CD8-positive, alpha-beta memory T cell (primary cell): ENCODE data around the gene BABAM1. TPM values are rescaled to one million over a fixed set of nuclear protein-coding genes. Genes with fewer than 3 reads are reported as not detected.

Experiments
- CTCF ChIA-PET: fragments of 350-600 bp; sonication (Branson Sonifier 250); formaldehyde crosslinking; loops from one replicate; lab custom pipeline; 2021; ENCODE audit warnings: antibody characterized with exemption; lab: Charles Lee
- POLR2A ChIA-PET: fragments of 350-600 bp; sonication (Branson Sonifier 250); formaldehyde crosslinking; loops from one replicate; lab custom pipeline; 2021; ENCODE audit warnings: antibody characterized with exemption; lab: Charles Lee
- DNase-seq, 5 donors: peaks; one replicate each; pipeline versions ENCODE4 v3.0.0 to v3.0.0-alpha.2; 2020 to 2022; ENCODE audit warnings: mixed read lengths in 1 of 5
- H3K27ac ChIP-seq: one replicate; pipeline ENCODE4 v1.7.0; 2013; ENCODE audit warnings: low read depth, mild to moderate bottlenecking, low read length, moderate library complexity
- H3K27me3 ChIP-seq: 2 replicates; pipeline ENCODE4 v1.7.0; 2013; ENCODE audit warnings: low read length, mild to moderate bottlenecking; ENCODE audit not compliant: insufficient read depth, poor library complexity, severe bottlenecking
- H3K36me3 ChIP-seq: 2 replicates; pipeline ENCODE4 v1.7.0; 2013; ENCODE audit warnings: mild to moderate bottlenecking, low read length, moderate library complexity; ENCODE audit not compliant: insufficient read depth
- H3K4me1 ChIP-seq: 2 replicates; pipeline ENCODE4 v1.7.0; 2013; ENCODE audit warnings: mild to moderate bottlenecking, low read length, moderate library complexity; ENCODE audit not compliant: insufficient read depth
- H3K4me3 ChIP-seq: 2 replicates; pipeline ENCODE4 v1.7.0; 2013; ENCODE audit warnings: mild to moderate bottlenecking, low read length
- H3K9me3 ChIP-seq: 2 replicates; pipeline ENCODE4 v1.7.0; 2013; ENCODE audit warnings: mild to moderate bottlenecking, low read length
- H3K27ac Mint-ChIP-seq, 8 donors: one replicate each; pipeline ENCODE4 v1.8.0; 2020 to 2021; ENCODE audit warnings: mixed read lengths in 8 of 8, mild to moderate bottlenecking in 6 of 8, inconsistent platforms in 3 of 8, moderate library complexity in 3 of 8
- H3K27me3 Mint-ChIP-seq, 2 donors: one replicate each; pipeline ENCODE4 v1.8.0; 2020 to 2021; ENCODE audit warnings: mixed read lengths in 2 of 2, mild to moderate bottlenecking in 1 of 2, moderate library complexity in 1 of 2
- H3K36me3 Mint-ChIP-seq, 3 donors: one replicate each; pipeline ENCODE4 v1.8.0; 2020 to 2021; ENCODE audit warnings: mixed read lengths in 3 of 3, inconsistent platforms in 1 of 3, mild to moderate bottlenecking in 1 of 3
- H3K4me1 Mint-ChIP-seq, 3 donors: one replicate each; pipeline ENCODE4 v1.8.0; 2020 to 2021; ENCODE audit warnings: mixed read lengths in 3 of 3, inconsistent platforms in 1 of 3, mild to moderate bottlenecking in 1 of 3
- H3K4me3 Mint-ChIP-seq, 7 donors: one replicate each; pipeline ENCODE4 v1.8.0; 2020 to 2021; ENCODE audit warnings: mixed read lengths in 7 of 7, mild to moderate bottlenecking in 6 of 7, moderate library complexity in 4 of 7, inconsistent platforms in 2 of 7
- H3K9me3 Mint-ChIP-seq, 5 donors: one replicate each; pipeline ENCODE4 v1.8.0; 2020 to 2022; ENCODE audit warnings: mixed read lengths in 5 of 5, mild to moderate bottlenecking in 3 of 5, moderate library complexity in 2 of 5, inconsistent platforms in 1 of 5
- polyA plus RNA-seq: library from polyadenylated mRNA; unstranded; fragments of 300-500 nt; fragmentation: Illumina TruSeq; gene quantifications from one replicate; pipeline ENCODE4 v1.2.3, GENCODE V29; 2021
- total RNA-seq, 2 experiments: library from RNA; stranded (reverse); gene quantifications; one replicate each; pipeline ENCODE4 v1.2.3, GENCODE V29; 2021

BABAM1 gene
- total and polyA plus RNA-seq, 3 experiments from 2014 or later, result 114 to 132 (median 124) TPM

DNA sequence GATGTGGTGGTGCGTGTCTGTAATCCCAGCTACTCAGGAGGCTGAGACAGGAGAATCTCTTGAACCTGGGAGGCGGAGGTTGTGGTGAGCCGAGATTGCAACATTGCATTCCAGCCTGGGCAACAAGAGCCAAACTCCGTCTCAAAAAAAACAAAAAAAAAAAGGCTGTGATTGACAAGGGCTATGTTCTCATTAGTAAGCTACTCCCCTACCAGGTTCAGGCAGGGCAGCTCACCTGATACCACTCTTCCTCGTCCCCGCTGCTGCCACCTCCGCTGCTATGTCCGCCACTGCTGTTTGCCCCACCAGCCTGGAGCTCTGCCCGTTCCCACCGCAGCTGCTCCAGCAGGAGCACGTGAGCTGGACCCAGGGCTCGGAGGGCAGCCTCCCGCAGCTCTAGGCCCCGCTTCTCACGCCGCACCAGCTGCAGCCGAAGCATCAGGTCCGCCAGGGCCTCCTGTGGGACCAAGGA, 12.1 kb upstream of the BABAM1 start:
- ChIA-PET CTCF (interaction anchor here (1.0 kb wide), 1 partner anchor 136 kb away, joined by 3 read pairs; no protein-coding TSS in a partner anchor), POLR2A (no interaction called here)
- Histone ChIP-seq H3K9me3 (no peaks in the 10 kb centered on the region), H3K36me3 (no peaks in the 10 kb centered on the region), H3K27me3 (no peaks in the 10 kb centered on the region), H3K4me1 (no peaks in the 10 kb centered on the region), H3K27ac (no peak overlapping the region), H3K4me3 (no peak overlapping the region)
- Mint-ChIP-seq H3K27me3 (peaks cover 0 to 1% of the 10 kb centered on the region in 2 donors), H3K4me3 (no peak overlapping the region), H3K9me3 (no peaks in the 10 kb centered on the region), H3K4me1 (no peaks in the 10 kb centered on the region), H3K36me3 (no peaks in the 10 kb centered on the region), H3K27ac (no peak overlapping the region)
- no peak for DNase-seq

DNA sequence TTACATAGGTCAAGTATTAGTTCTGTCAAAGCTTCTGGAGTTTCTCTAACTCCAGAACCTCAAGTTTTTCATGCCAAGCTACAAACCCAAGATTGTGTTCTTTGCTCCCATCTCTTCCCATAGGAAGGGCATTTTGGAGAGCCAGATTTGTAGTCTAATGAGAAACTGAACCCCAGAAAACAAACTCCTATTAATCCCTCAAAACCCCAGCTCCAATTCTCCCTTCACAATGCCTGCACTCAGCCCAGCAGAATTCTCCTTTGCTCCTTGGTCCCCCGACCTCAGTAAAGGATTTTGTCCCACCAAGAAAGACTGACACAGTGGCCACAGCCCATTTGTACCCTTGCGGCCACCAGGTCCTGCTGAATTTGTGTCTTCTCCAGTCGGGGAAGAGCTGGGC, 11.1 kb upstream of the BABAM1 start:
- no peak overlapping the region for H3K27ac ChIP-seq
- POLR2A ChIA-PET, result no interaction called here
- Mint-ChIP-seq H3K27ac (peak overlapping the region in 1 of 8 donors; percentile 26), H3K9me3 (no peaks in the 10 kb centered on the region), H3K4me3 (no peak overlapping the region), H3K27me3 (peaks cover 0 to 1% of the 10 kb centered on the region in 2 donors), H3K4me1 (peaks cover 6% of the 10 kb centered on the region in 3 donors), H3K36me3 (no peaks in the 10 kb centered on the region)
- H3K9me3 ChIP-seq, result no peaks in the 10 kb centered on the region
- no peak overlapping the region for H3K4me3 ChIP-seq
- DNase-seq, result no peak
- H3K27me3 ChIP-seq, result no peaks in the 10 kb centered on the region
- no peaks in the 10 kb centered on the region for H3K4me1 ChIP-seq
- no peaks in the 10 kb centered on the region for H3K36me3 ChIP-seq
- CTCF ChIA-PET, result interaction anchor here (1.0 to 1.8 kb wide), 2 partner anchors 36 to 135 kb away, joined by 3 read pairs; no protein-coding TSS in a partner anchor

DNA sequence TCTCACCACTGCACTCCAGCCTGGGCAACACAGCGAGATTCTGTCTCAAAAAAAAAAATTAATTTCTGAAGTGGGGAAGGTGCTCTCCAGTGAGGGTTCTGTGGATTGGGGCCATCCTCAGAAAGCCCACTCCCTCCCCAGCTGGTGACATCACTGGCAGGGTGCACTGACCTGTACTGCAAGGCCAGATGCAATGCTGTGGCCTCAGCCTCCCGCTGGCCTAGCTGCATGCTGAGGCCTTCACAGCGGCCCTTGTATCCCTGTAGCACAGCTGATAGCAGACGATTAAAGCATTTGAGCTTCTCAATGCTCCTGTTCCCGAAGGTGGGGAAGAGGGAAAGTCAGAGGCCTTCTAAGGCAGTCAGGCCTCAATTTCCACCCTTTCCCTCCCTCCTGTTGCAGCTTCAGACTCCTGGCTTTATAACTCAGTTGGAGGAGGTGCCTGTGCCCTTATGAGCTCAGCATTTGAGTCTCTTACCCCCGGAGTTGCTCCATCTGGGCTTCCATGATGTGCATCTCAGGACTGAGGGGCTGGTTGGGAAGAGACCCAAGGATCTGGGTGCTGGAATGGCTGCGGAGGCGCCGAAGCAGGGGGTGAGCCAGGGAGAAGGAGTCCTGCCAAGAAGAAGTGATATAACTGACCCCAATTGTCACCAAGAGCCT, 8.0 kb upstream of the BABAM1 start:
- H3K4me1 Mint-ChIP-seq, result peaks cover 6 to 8% (median 7%) of the 10 kb centered on the region in 3 donors
- H3K4me3 Mint-ChIP-seq, result no peak overlapping the region
- no peaks in the 10 kb centered on the region for H3K9me3 ChIP-seq
- no peak for DNase-seq
- no peaks in the 10 kb centered on the region for H3K36me3 Mint-ChIP-seq
- no peaks in the 10 kb centered on the region for H3K27me3 Mint-ChIP-seq
- no peaks in the 10 kb centered on the region for H3K27me3 ChIP-seq
- no peaks in the 10 kb centered on the region for H3K4me1 ChIP-seq
- no peak overlapping the region for H3K27ac Mint-ChIP-seq
- POLR2A ChIA-PET, result interaction anchor here (1.2 kb wide), 1 partner anchor 33 kb away, joined by 5 read pairs; the partner anchor contains the start of gene OCEL1
- H3K9me3 Mint-ChIP-seq, result no peaks in the 10 kb centered on the region
- no peaks in the 10 kb centered on the region for H3K36me3 ChIP-seq
- H3K27ac ChIP-seq, result no peak overlapping the region
- no peak overlapping the region for H3K4me3 ChIP-seq
- CTCF ChIA-PET, result interaction anchor here (1.2 to 11.2 kb wide), 8 partner anchors 11 to 206 kb away, joined by 3 to 93 read pairs (median 4); partner anchors contain the start of genes ANKLE1, MRPL34 and USE1

DNA sequence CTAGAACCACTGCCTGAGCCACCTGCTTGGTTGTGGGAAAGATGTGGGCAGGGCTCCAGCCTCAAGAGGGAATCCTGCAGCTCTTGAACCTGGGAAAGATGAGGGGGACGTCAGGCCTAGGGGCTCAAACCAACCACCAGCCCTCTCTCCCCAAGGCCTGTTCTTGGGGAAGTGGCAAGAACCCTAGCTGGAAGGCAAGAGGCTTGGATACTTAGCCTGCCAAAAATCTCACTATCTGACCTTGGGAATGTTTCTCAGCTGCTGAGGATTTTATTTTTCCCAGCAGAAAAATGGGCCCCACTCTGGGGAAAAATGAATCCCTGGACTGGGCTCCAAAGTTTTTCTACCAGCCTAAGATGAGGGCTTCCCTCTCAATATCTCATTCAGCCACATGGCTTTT, 7.3 kb upstream of the BABAM1 start:
- Histone ChIP-seq H3K36me3 (no peaks in the 10 kb centered on the region), H3K4me1 (peaks cover 6% of the 10 kb centered on the region), H3K4me3 (no peak overlapping the region), H3K9me3 (no peaks in the 10 kb centered on the region), H3K27ac (no peak overlapping the region), H3K27me3 (no peaks in the 10 kb centered on the region)
- Mint-ChIP-seq H3K36me3 (no peaks in the 10 kb centered on the region), H3K27me3 (no peaks in the 10 kb centered on the region), H3K4me3 (no peak overlapping the region), H3K27ac (no peak overlapping the region), H3K9me3 (no peaks in the 10 kb centered on the region), H3K4me1 (peaks cover 7 to 13% (median 8%) of the 10 kb centered on the region in 3 donors)
- ChIA-PET CTCF (interaction anchor here (0.6 to 11.2 kb wide), 20 partner anchors 9 to 205 kb away, joined by 3 to 93 read pairs (median 4); partner anchors contain the start of genes ANKLE1, MRPL34 and USE1), POLR2A (interaction anchor here (1.2 kb wide), 1 partner anchor 34 kb away, joined by 5 read pairs; the partner anchor contains the start of gene OCEL1)
- no peak for DNase-seq

DNA sequence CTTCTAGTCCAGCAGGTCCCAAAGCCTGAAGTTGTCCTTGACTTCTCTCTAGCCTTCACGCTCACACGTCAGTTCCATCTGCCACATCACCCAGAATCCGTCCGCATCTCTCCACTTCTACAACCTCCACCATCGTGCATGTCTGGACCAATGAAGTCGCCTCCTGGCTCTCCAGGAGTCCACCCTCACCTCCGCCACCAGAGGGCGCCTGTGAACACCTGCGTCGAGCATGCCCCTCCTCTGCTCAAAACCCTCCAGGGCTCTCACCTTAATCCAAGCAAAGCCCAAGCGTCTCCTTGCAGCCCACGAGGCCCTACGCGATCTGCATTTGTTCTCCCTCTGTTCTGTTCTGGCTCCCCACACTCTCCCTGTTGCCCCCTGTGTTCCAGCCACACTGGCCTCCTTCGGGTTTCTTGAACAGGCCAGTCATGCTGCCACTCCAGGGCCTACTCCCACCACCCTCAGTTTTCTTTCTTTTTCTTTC, 6.4 kb upstream of the BABAM1 start:
- H3K27ac Mint-ChIP-seq, result peak overlapping the region in 4 of 8 donors; percentile 0 to 43 (median 3)
- peaks cover 7 to 13% (median 8%) of the 10 kb centered on the region in 3 donors for H3K4me1 Mint-ChIP-seq
- H3K4me1 ChIP-seq, result peaks cover 7% of the 10 kb centered on the region
- H3K27me3 Mint-ChIP-seq, result no peaks in the 10 kb centered on the region
- peak; percentile 80 to 92 (median 82) for DNase-seq
- H3K36me3 ChIP-seq, result no peaks in the 10 kb centered on the region
- H3K4me3 Mint-ChIP-seq, result no peak overlapping the region
- CTCF ChIA-PET, result interaction anchor here (0.6 to 11.2 kb wide), 19 partner anchors 10 to 195 kb away, joined by 3 to 93 read pairs (median 4); partner anchors contain the start of genes ANKLE1 and USE1
- H3K4me3 ChIP-seq, result no peak overlapping the region
- no peak overlapping the region for H3K27ac ChIP-seq
- no peaks in the 10 kb centered on the region for H3K36me3 Mint-ChIP-seq
- POLR2A ChIA-PET, result no interaction called here
- no peaks in the 10 kb centered on the region for H3K27me3 ChIP-seq
- H3K9me3 Mint-ChIP-seq, result no peaks in the 10 kb centered on the region
- H3K9me3 ChIP-seq, result no peaks in the 10 kb centered on the region

DNA sequence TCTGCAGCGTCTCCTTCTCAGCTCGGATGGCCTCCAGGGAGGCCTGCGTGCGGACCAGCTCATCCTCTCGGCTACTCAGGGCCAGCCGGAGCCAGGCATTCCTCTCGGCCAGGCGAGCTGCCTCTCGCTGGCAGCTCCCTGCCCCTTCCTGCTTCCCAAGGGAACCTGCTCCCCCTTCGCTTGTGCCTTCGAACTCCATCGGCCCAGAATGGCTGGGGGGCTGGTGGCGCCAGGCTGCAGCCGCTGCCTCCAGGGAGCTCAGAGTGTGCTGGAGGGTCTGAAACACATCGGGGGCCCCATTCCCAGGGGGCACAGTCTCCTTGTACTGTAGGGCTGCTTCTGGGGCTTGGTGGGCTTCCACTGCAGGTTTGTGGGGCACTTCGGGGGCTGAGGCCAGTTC, 4.7 kb upstream of the BABAM1 start:
- Histone ChIP-seq H3K4me1 (peaks cover 13% of the 10 kb centered on the region), H3K27ac (no peak overlapping the region), H3K27me3 (no peaks in the 10 kb centered on the region), H3K36me3 (no peaks in the 10 kb centered on the region), H3K4me3 (no peak overlapping the region), H3K9me3 (no peaks in the 10 kb centered on the region)
- Mint-ChIP-seq H3K4me3 (no peak overlapping the region), H3K36me3 (peaks cover 0 to 4% (median 0%) of the 10 kb centered on the region in 3 donors), H3K4me1 (peaks cover 15 to 24% (median 18%) of the 10 kb centered on the region in 3 donors), H3K27ac (no peak overlapping the region), H3K9me3 (no peaks in the 10 kb centered on the region), H3K27me3 (no peaks in the 10 kb centered on the region)
- DNase-seq, result no peak
- POLR2A ChIA-PET, result no interaction called here
- CTCF ChIA-PET, result interaction anchor here (0.5 to 11.2 kb wide), 3 partner anchors 13 to 133 kb away, joined by 3 to 93 read pairs (median 7); partner anchors contain the start of gene ANKLE1

DNA sequence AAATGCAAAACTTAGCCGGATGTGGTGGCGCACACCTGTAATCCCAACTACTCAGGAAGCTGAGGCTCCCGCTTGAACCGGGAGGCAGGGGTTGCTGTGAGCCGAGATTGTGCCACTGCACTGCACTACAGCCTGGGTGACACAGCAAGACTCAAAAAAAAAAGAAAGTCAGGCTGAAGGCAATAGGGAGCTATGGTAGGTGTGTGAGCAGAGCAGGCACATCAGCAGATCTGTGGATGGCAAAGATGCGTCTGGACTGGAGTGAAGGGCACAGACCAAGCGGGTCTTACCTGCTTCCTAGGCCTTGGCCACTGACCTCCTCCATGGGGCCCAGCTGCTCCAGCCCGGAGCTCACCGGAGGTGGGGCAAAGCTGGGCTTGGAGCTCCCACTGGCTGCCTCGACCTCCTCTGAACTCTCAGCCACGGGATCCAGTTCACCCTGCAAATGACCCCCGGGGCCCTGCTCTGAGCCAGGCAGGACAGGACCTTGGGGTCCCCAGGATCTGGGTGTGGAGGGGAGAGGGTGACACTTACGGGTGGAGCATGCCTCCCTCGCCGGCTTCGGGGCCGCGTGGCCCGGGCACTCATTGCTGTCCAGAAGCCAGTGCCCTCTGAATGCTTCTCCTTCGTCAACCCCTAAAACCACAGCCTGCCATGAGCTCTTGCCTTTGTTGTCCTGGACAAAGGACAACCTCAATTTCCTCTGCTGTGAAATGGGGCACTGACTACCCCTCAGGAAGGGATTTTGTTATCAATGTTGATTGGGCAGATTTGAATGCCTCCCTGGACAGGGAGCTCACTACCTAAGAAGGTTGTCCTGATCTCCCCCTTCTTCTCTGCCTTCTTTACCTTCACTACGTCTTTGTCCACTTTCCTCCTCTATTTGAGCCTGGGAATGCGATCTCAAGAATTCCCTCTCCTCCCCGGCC, 3.3 kb upstream of the BABAM1 start:
- Mint-ChIP-seq H3K27me3 (no peaks in the 10 kb centered on the region), H3K9me3 (no peaks in the 10 kb centered on the region), H3K36me3 (peaks cover 0 to 9% (median 0%) of the 10 kb centered on the region in 3 donors), H3K4me3 (peak overlapping the region in 1 of 7 donors; percentile 54), H3K27ac (peak overlapping the region in 1 of 8 donors; percentile 83), H3K4me1 (peaks cover 22 to 31% (median 25%) of the 10 kb centered on the region in 3 donors)
- H3K27ac ChIP-seq, result no peak overlapping the region
- no peaks in the 10 kb centered on the region for H3K27me3 ChIP-seq
- H3K36me3 ChIP-seq, result no peaks in the 10 kb centered on the region
- H3K4me1 ChIP-seq, result peaks cover 21% of the 10 kb centered on the region
- no peak for DNase-seq
- ChIA-PET POLR2A (no interaction called here), CTCF (interaction anchor here (1.5 to 11.2 kb wide), 4 partner anchors 14 to 29 kb away, joined by 3 to 93 read pairs (median 4); partner anchors contain the start of gene ANKLE1)
- no peak overlapping the region for H3K4me3 ChIP-seq
- no peaks in the 10 kb centered on the region for H3K9me3 ChIP-seq
